ENCODE measurements around the gene CTIF.

Gene CTIF

DNA sequence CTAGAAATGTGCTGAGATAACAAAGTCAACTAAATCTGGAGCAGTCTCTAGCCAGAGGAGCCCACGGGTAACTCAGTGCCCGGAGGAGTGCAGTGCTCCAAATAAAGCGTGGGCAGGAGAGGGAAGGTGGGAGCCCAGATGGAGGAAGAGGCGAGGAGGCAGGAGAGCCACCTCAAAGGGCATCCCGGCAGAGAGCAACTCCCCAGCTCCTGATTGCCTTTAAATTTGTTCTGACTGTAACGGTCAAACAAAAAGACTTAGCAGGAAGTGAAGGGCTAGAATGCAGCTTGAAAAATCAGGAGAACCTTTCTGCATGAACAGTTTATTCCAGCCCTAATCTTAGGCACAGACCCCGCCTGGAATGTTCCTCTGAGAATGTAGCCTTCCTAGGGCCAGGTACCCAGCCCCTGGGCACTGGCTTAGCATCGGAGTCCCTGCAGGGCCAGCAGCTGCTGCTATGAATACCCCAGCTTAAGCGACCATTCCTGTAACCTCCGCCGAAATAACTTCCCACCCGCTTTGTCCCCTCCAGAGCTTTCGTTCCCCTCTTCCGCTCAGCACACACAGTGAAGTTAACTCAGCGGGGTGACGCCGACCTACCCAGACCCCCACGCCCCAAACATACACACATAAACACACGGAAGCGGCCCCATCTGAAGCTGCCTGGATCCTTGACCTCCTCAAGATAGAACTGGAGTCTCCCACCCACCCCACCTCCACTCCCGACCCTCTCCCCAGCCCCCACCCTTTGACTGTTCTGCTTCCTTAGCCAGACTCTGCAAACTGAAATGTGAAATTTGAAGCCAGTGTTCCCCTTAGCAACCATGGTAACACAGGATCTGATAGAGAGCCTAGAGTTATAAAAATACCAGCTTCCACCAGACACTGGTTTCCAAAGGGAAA, 288.7 kb downstream of the CTIF start:
- peak; percentile 60 for DNase-seq

DNA sequence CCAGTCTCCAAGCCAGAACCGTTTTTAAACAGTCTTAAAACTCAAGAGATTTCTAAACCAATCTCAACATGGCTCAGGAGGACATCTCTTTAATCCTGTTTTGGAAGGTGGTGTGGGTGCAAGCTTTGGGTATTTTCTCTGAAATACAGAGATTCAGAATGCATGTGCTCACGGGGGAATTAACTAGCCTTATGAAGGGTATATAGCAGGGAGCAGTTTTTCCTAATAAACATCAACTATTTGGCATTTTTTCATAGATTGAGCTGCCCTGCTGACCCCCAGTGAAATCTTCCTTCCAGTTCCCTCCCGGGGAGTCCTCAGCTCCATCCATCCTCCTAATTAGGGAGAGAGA, 289.3 kb downstream of the CTIF start:
- no peak for DNase-seq

DNA sequence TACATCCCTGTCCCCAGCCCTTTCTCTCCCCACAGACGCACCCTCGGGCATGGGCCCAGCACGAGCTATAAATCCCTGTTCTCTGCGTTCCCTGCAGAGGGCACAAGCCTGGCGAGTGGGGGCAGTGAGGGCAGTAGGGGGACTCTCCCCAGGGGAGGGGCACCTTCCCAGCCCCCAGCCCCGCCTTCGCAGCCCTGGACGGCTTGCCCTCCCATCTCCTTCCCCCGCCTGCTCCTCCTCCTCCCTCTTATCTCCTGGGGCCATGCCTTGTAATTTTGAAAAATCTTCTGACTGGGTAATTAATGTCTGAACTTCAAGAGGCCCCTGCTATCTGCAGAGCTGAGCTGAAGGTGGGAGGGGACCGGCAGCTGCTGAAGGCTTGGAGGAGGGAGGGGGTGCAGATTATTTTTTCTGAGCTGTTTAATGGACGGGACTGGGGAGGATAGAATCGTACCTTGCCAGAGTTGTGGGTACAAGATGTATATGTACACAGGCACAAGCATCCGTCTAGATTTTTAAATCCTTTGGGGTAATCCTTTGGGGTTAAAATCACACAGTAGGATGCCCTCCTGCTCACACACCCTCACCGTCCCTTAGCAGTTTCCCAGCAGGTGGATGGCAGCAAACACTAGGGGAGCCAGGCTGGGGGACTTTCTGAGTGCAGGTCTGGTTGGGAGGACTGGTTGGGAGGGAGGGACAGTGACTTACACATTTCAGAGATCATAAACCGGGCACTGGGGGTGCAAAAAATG, 290.0 kb downstream of the CTIF start:
- DNase-seq: no peak

- DNase-seq: no peak
These were observed 290.8 kb downstream of the CTIF start for GRCh38 chr18:48829443-48830149.

DNA sequence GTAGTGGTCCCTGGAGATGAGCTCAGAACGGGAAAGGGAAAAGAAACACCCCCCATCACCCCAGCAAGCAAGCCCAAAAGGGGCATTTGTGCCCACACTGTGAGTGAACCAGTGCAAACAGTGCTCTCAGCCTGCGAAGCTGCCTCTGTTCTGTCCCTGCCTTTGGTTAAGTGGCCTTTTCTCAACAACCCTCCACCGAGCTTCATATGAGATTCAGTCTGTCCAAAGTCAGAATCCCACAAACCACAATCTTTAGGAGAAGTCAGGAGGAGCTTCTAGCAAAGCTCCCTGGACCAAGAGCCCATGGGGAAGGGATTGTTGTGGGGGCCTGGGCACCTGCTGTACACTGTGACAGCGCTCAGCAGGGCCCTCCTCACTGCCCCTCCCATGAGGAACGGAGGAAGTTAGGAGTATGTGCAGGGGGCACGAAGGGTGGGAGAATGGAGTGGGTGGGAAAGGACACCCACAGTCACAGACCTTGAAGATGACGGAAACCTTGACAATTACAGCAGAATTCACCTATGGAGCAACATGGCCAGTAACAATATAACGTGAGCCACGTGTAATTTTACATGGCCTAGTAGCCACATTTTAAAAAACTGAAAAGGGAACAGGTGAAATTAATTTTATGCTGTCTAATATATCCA, 292.4 kb downstream of the CTIF start:
- no peak for DNase-seq

GRCh38 chr18:48831802-48832201, 293.0 kb downstream of the CTIF start:
- DNase-seq: no peak

GRCh38 chr18:48832938-48833700, 294.3 kb downstream of the CTIF start:
- DNase-seq: no peak

- peak; percentile 27 for DNase-seq
These were observed 295.0 kb downstream of the CTIF start for GRCh38 chr18:48833701-48834412.

DNA sequence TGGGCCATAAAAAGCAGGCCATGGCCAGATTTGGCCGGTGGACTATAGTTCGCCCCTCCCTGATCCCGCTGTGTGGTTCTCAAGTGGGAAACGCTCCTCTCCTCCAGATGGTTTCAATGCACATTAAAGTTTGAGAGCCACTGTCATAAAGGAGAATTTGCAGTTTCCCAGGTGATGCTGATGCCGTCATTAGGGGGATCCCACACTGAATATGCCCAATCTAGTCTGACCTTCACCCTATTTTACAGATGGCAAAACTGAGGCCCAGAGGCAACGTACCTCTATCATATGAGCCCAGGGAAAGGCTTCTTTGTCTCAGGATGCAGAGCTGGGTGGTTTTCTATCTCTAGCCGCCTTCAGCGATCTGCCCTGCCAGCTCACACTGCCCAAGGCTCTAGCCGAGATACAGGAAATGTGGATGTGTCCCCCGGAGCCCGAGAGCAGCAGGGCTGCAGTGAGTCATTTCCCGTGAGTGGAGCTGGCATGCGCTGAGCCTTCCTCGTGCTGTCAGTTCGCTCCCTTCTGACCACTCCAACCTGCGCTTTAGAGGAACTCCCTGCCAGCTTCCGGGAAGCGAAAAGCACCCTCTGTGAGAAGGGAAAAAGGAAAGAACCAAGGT, 295.7 kb downstream of the CTIF start:
- DNase-seq: no peak

GRCh38 chr18:48835119-48835518, 296.3 kb downstream of the CTIF start:
- no peak for DNase-seq

GRCh38 chr18:48835745-48836170, 296.9 kb downstream of the CTIF start:
- no peak for DNase-seq

GRCh38 chr18:48836231-48836805, 297.5 kb downstream of the CTIF start:
- no peak for DNase-seq

DNA sequence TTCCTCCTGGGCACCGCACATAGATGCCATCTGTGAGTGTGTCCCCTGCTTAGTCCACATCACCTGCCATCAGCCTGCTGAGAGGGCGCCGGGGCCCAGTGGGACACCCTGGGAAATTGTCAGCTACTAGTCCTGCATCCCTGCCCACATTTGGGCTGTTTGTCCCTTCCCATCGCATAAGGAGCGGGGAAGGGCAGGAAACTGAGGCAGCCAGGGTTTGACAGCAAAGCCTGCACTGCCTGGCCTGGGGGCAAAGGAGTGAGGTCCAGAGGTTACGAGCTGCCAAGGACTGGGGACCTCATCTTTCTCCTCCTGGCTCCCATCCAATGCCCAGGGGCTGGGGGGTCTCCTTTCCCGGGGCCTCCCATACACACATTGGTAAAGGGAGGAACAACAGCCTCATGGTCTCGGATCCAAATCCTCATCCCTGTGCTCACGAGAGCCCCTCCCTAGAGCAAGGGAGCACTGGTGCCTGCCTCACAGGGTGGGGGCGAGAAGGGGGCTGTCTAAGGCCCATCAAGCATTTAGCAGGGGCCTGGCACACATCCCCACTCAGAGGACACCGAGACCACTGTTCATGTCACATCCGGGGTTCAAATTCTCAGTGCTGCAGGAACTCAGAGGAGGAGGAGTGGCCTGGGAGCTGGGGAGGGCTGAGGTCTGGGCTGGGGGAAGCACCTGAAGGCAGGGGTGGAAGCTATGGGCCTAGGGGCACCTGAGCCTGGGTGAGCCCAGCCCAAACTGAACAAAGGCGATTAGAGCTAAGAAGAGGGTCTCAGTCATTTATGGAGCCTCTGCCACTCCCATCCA, 298.2 kb downstream of the CTIF start:
- DNase-seq: no peak

DNA sequence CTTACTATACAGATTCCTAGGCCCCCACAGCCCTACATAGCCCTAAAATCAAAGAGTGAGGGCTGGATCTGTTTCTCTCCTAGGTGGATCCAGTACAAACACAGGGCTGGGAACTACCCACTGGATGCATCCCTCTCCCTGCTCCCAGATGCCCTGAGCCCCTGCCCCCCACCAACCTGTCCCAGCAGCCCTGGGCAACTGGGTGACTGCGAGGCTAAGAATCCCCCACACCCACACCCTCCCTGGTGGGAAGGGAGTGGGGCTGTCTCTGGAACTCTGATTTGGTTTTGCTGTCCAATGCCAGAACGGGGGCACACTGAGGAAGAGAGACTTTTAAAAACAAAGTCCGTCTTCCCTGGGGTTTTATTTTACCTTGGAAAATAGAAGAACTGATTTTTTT, 298.8 kb downstream of the CTIF start:
- DNase-seq: no peak

DNA sequence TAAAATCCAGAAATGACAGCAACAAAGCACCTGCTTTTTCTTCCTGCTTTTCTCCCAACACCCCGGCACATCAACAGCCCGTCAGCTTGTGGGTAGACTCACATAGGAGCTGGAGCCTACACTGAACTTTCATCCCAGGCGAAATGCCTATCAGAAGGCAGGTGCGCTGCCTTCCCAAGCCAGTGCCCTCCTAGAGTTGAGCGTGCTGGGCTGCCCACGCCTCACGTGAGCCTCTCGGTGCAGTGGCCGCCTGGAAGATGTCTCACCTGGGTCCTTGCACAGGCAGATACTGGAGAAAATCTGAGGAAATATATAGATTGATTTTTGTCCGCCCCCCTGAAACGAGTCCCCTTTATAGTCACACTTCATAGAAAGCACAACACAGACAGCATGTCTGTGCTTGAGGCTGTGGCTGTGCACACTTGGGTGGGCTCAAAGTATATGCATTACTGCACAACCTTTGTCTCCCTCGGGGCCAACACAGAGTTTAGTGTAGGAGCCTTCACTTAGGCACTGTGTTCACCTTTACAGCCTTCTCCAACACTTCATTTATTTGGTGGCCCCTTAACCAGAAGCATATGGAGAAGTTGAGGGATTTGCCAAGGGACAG, 299.4 kb downstream of the CTIF start:
- no peak for DNase-seq

- no peak for DNase-seq
These were observed 300.3 kb downstream of the CTIF start for GRCh38 chr18:48838921-48839818.

DNA sequence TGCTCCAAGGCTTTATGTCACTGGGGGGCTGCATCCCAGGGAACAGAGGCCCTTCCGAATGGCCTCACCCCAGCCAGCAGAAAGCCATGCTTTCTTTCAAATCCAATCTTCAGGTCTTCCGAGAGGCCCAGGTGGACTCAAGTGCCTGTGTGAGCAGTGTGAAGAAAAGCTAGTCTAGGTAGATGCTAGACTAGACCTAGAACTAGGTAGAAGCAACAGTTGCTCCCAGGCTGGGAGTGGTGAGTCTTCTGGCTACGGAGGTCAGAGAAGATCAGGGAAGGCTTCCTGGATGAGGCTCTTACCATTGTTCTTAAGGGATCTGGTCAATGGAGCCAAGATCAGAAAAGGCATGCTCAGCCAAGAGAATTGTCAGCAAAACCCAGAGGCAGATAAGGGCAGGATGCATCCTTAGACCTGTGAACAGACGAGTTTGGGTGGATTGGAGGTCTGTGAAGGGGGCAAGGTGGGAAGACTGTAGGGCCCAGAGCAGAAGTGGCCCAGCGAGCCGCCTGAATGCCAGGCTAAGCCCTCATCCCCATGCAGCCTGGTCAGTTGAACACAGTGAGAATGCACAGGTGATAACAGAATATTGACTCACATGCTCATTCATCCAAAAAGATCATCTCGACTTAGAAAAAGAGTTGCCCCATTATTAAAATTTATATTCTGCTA, 301.1 kb downstream of the CTIF start:
- no peak for DNase-seq

DNA sequence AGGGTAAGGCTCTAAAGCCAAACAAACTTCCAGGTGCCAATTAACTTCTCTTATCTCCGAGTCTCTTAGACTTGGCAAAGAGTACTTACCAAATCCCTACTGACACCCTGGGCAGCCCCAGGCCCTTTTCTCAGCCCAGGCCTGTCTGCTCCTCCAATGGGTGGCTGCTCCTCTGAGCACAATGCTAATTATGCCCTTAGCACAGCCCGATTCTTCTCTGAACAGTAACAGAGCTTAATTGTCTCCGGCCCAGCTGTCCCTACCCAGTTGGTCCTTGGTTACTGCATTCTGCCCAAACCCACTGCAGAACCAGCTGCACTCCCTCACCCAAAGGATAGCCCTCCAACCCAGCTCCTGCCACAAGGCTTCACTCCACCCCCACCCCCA, 301.7 kb downstream of the CTIF start:
- no peak for DNase-seq

Data from NCI-H526 treated with DMSO at 0.1 percent for 48 hours (cell line).